ENCODE results near the gene CCDC134.
"Not testable (repeated sequence)": the region's sequence is repeated elsewhere in the genome, so short reads cannot be mapped to it uniquely, and the experiment has no call there.

CCDC134 gene

DNA sequence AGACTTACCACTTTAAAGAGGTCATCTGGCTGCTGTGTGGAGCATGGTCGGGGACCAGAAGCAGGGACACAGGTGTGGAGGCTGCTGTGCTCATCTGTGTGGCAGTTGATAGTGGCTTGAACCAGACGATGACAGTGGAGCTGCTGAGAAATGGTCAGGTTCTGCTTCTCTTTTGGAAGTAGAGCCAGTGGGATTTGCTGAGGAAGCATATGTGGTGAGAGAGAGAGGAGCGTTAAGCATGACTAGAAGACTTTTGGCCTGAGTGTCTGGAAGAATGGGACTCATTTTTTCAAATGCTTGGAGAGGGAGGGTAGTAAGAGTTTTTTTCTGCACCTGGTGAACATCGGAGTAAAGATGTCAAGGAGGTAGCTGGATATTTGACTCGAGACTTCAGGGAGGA, 20.0 kb downstream of the CCDC134 start:
- H3K4me3 ChIP-seq (ENCODE audit: low read depth, low read length): no peak overlapping the region
- no peak for DNase-seq (ENCODE audit: low read depth)

DNA sequence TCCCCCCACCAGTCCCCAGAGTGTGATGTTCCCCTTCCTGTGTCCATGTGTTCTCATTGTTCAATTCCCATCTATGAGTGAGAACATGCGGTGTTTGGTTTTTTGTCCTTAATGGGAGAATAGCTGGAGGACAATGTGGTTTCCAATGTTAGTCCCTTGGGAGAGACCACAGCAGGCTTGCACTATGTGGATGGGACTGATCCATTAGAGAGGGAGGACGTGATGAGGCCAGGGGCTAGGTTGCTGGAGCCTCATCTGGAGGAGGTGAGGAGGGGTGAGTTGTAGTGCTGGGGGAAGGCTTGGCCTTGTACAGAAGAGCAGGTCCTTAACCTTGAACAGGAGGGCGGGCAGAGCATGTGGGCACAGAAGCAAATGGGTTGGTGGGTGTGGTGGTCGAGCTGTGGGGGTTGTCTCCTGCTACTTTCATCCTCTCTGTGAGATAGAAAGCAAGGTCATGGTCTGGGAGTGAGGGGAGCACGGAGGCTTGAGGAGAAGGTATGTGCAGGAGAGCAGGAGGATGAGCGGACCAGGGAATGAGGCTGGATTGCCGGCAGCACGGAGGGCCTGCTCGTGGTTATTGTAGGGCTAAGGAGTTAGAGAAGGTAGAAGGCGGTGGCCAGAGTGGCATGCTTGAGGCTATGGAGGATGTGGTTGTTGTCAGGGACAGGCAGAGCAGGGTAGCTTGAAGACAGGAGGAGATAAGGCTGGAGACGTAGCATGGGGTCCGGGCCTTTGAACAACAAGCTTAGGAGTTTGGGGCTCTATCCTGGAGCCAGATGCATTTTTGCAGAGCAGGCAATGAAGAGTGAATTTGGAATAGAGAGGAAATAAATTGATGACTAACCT, 21.2 kb downstream of the CCDC134 start:
- no peak for DNase-seq (ENCODE audit: low read depth)
- H3K4me3 ChIP-seq (ENCODE audit: low read depth, low read length): no peak overlapping the region

DNA sequence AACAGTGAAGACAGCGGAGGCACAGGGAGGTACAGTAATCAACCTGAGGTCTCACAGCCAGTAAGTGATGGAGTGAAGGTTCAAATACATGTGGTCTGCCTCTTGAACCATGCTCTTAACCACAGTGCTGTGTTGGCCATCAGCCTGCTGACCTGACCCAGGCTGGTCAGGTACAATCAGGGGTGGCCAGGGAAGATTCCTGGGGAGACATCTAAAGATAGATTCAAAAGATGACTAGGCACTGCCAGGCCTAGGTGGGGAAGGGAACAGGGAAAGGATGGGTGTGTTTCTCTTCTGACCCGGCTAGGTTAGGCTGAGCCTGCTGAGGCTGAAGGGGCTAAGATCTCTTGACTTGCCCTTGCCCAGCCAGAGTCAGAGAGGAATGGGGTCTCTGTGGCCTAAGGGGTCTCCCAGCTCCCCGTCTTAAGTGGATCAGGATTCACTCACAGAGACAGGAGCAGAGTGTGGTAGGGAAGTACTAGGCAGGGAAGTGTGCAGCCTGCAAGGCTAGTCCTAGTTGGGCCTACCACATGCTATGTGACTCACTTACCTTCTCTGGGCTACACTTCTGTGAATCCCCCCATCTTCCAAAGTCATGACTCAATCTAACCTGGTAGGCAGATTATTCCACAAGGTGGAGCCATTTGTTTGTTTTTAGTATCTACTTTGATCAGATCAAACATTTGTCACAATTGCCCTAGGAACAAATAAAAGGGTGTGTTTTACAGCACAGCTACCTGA, 22.0 kb downstream of the CCDC134 start:
- DNase-seq (ENCODE audit: low read depth): no peak
- no peak overlapping the region for H3K4me3 ChIP-seq (ENCODE audit: low read depth, low read length)

DNA sequence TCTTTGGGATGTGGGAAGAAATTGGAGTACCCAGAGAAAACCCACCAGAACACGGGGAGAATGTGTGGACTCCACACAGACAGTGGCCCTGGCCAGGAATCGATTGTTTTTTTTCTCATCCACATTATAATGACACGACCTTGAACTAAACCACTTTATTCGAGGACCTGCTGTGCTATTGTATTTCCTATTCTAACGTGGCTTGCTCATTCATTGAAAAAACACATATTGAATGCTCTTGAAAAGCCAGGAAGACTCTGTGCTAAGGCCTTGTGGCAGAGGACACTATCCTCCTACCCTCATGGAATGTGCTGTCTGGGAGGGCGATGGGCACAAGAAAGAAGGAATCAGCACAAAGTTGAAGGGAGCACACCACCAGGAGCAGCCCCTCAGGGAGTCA, 23.3 kb downstream of the CCDC134 start:
- DNase-seq (ENCODE audit: low read depth): no peak
- no peak overlapping the region for H3K4me3 ChIP-seq (ENCODE audit: low read depth, low read length)

DNA sequence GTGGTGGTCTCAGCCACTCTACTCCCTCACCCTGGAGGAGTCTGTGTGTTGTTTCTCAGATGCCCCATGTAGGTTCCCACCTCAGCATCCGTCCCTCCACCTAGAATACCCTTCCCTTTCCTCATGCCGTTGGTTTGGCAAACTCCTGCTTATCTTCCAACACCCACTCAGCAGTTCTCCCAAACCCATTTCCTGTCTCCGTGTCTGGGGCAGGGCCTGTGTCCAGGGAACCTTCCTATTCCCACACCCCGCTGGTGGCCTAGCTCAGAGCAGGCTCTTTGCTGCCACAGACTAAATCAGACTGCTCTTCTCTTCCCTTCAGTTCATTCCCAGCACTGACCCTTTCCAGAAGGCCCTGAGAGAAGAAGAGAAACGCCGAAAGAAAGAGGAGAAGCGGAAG, 24.9 kb downstream of the CCDC134 start:
- no peak for DNase-seq (ENCODE audit: low read depth)
- no peak overlapping the region for H3K4me3 ChIP-seq (ENCODE audit: low read depth, low read length)

DNA sequence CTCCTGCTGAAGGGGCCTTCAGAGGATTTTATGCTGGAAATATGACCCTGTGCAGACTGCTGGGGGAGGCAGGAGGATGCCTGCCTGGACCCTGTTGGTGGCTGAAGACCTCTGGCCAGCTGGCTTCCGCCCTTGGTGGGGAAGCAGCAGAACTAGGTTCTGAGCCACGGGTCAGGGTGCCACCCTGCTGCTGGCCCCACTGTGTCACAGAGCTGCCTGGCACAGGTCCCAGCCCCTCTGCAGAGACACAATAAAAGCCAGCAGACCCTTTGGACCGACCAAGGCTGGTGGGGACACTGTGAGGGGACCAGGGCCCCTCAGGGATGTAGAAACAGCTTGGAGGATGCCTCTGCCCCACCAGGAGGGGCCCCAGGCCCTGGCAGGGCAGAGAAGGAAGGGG, 25.5 kb downstream of the CCDC134 start:
- DNase-seq (ENCODE audit: low read depth): no peak

DNA sequence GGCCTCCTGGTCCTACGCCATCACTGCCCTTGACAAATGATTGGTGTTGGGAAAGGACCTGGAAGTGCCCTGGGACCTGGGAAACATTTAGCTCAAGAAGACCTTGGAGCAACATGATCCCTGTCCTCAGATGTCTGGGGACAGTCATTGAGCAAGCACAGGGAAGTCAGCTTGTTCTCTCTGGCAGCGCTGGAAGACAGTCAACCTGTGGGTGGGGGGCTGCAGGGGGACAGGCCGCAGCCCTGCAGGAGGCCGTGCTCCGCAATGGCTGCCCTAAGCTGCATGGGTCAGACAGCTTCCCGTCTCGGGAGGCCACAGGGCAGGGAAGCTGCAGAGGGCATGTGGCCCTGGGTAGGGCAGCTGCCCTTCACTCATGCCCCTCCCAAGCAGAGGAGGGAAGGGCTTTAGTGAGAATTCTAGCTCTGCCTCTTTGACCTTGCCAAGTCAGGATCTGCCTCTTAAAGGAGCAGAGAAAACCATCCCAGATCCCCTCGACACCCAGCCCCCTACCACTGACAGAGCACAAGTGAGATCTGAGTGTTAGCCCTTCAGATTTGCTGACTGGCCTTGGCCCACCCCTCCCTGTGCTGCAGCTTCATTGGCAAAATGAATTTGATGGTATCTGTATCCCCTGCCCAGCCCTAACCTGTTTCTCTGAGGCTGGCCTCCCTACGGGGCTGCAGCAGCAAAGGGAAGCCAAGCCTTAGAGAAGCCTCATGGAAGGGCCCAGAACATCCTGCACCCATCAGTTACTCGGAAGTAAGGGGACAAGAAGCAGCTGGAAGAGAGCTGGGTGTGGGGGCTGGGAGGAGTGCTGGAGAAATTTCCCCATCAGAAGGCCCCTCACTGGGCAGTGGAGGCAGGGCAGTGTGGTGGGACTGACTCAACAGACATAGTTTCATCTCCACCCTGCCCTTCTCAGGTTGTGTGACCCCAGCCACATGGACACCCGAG, 26.2 kb downstream of the CCDC134 start:
- no peak overlapping the region for H3K4me3 ChIP-seq (ENCODE audit: low read depth, low read length)
- no peak for DNase-seq (ENCODE audit: low read depth)

More for the DNA sequence above, 25.5 kb downstream of the CCDC134 start:
- H3K4me3 ChIP-seq (ENCODE audit: low read depth, low read length): no peak overlapping the region

DNA sequence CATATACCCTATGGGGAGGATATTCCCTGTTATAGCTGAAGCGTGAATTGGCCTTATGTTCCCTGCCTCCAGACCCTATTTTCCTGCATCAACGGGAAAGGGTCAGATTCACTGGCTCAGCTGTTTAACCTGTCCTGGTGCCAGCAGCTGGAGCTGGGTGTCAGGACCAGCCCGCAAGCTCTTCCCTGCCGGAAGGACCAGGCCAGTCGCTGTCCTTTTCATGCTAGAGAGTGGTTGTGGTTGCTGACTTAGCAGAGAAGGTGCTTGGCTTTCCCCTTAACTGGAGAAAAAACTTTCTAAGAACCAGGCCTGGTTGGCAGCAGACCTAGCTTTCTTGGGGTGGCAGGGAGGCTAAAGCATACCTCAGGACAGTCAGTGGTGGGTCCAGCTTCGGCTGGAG, 27.2 kb downstream of the CCDC134 start:
- DNase-seq (ENCODE audit: low read depth): no peak

DNA sequence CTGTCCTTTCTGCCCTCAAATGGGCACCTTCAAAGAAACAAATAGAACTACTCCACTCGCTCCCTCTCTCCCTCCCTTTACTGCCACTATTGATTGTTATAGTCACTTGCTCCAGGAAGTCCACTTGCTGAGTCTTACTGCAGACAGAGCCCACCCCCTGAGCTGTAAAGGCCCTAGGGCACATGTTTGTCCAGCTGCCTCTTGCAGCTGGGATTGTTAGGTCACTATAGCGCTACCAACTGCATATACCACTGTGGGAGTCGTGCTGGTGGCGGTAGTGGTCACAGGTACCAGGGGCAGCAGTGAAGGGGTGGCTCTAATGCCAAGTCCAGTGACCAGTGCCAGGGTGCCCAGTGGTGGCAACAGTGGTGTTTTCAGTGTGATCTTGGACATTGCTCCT, 28.0 kb downstream of the CCDC134 start:
- no peak for DNase-seq (ENCODE audit: low read depth)
- H3K4me3 ChIP-seq (ENCODE audit: low read depth, low read length): no peak overlapping the region

More for the DNA sequence above, 27.2 kb downstream of the CCDC134 start:
- H3K4me3 ChIP-seq (ENCODE audit: low read depth, low read length): no peak overlapping the region

DNA sequence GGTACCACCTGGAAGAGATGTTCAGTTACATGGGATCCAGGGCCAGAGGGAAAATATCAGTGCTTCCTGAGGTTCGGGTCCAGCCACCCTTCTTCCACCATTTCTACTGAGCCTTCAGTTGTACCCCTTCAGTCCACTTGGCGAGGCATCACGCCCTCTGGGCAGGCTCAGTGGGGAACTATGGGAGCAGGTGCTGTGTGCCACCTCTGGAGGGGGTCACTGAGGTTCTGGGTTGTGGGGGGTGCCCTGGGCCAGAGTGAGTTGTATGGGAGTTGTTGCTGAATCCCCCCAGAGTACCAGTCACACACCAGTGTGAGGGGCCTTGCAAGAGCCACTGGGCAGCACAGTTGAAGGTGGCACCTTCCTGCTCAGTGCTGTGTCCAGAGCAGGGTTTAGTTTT, 29.7 kb downstream of the CCDC134 start:
- no peak for DNase-seq (ENCODE audit: low read depth)
- H3K4me3 ChIP-seq (ENCODE audit: low read depth, low read length): no peak overlapping the region

DNA sequence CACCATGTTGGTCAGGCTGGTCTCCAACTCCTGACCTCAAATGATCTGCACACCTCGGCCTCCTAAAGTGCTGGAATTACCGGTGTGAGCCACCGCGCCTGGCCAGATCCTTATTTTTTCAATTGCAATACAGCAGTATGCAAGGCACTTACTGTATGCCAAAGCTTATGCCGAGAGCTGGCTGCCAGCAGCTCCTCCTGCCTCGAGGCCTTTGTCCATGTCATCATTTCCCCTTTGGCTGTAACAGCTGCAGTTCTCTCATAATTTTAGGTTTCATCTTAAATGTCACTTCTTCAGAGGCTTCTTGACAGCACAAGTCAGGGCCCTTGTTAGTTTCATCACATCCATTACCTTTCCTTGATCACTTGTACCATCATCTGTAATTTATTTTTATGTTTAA, 30.9 kb downstream of the CCDC134 start:
- DNase-seq (ENCODE audit: low read depth): no peak
- H3K4me3 ChIP-seq (ENCODE audit: low read depth, low read length): no peak overlapping the region

DNA sequence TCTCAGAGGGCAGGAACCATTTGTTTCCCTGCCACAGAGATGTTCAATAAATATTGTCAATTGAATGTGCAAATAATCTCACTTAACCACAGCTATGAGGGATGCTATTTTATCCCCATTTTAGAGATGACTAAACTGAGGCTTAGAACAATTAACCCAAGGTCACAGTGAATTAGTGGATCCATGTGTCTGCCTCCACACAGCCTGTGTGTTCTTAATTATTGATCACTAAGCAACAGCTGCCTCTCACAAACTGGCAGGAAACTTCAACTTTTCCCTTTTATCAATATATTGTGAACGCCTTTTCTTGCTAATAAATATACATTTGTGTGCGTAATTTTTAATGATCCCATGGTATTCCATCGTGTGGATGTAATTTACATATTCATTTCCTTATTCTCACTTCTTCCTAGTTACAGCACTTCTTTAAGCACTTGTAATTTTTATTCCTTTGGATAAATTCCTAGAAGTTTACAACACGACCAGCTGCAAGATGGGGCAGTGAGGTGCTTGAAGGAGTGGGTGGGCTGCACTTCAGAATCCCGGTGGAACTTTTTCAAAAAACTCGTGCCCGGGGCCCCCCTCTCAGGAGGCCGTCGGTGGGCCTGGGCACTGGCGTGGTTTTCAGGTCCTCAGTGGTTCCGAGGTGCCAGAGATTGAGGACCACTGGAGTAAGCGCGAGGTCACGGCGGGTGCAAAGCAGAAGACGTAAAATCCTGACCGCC, 31.5 kb downstream of the CCDC134 start:
- DNase-seq (ENCODE audit: low read depth): no peak
- peak overlapping the region; percentile 81 for H3K4me3 ChIP-seq (ENCODE audit: low read depth, low read length)

DNA sequence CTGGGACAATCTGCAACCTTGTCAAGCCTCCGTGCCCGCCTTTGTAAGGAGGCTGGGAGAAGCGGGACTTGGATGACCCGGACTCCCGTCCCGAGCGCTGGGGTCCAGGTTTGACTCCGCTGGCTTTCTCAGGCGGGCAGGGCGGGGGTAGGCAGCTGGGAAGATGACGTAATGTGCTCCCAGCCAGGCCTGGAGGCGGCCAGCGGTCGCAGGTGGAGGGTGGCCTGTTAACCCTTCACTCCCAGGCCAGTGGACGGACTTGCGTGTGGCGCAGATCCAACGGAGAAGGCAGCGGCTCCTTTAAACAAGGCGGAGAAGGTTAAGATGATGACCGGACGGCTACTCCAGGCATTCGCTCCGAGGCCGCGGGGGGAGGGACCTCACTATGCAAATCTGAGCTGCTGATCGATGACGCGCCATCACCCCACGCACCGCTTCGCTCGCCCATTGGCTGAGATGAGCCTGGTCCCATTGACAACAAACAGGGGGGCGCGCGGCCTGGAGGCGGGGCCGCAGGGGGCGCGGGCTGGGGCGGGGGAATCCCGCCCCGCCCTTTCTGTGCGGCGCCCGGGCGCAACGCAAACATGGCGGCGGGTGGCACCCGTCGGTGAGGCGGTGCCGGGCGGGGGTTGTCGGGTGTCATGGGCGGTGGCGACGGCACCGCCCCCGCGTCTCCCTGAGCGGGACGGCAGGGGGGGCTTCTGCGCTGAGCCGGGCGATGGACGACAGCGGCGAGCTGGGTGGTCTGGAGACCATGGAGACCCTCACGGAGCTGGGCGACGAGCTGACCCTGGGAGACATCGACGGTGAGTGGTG, 32.3 kb downstream of the CCDC134 start, which contains the start of gene SREBF2:
TSS of gene SREBF2 (plus strand) at position 553 of the 816 bp plus-strand sequence. CDS start at position 719, 166 bp downstream.
- peak within 1 kb of the TSS; percentile 81 for H3K4me3 ChIP-seq (ENCODE audit: low read depth, low read length)
- DNase-seq (ENCODE audit: low read depth): peak; percentile 100

DNA sequence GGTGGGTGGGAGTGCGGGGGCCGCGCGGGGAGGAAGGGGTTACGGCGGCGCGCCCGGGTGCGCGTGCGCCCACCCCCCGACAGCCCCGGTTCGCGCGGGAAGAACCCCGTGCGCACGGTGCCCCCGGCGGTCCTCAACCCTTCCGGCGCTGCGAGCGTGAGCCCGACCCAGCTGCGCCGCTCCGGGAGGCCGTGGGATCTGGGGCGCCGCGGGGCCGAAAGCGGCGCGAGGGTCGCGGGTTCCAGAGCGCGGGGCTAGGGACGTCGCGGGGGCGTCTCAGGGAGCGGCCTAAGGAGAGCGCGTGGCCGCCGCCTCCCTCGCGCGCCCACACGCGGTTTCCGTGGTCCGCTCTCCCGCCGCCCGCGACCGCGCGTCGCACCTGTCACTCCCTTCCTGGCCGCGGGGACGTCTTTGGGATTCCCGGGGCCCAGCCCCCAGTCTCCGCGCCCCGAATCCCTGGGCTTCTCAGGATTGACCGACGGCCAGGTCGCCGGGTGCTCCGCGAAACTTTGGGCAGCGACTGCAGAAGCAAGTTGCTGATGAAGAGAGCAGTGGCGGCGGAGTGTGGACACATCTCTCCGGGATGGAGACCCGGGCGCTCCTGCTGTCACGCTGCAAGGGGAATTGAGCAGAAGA, 33.0 kb downstream of the CCDC134 start:
- no peak for DNase-seq (ENCODE audit: low read depth)
- H3K4me3 ChIP-seq (ENCODE audit: low read depth, low read length): peak overlapping the region; percentile 81

DNA sequence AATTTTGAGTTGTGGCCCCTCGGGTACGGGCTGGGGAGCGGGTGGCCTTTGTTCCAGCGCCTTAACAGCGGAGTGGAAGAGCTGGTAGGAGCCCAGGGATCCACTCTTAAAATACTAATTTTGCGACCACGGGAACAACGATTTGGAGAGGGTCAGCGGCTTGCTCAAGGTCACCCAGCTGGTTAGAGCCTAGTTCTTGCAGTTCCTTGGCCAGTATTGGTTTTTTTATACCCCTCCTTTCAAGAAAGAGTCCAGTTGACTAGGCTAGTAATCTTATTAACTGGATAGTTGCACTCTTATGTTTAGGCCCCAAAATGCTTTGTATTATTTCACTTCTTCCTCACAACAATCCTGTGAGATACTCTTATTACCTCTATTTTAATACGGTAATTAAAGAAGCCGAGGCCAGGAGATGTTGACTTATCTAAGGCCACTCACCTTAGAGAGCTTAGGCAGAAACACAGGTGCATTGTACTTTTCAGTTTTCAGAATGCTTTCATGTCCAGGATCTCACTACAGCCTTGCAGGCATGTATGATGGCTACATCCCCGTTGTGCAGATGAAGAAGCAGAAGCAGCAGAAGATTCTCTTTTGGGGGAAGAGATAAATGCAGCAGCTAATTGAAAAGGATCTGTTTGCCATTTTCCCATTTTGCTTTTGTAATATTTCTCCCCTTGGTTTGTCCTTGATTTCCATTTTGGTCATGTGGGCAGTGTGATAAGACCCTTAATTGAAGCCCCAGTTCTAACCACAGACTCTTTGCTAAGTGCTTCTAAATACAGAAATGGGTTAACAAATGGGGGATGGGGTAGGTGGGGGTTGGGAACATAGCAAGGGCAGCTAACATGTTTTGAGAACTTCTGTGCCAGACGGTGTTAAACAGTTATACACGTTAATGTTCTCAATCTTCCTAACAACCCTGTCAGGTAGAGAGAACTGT, 33.8 kb downstream of the CCDC134 start:
- H3K4me3 ChIP-seq (ENCODE audit: low read depth, low read length): peak overlapping the region; percentile 81
- DNase-seq (ENCODE audit: low read depth): no peak

DNA sequence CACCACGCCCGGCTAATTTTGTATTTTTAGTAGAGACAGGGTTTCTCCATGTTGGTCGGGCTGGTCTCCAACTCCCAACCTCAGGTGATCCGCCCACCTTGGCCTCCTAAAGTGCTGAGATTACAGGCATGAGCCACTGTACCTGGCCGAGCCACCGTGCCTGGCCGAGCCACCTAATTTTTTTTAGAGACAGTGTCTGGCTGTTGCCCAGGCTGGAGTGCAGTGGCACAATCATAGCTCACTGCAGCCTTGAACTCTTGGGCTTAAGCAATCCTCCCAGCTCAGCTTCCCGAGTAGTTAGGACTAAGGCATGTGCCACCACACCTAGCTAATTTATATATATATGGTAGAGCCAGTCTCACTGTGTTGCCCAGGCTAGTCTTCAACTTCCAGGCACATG, 35.0 kb downstream of the CCDC134 start:
- not testable (repeated sequence) for DNase-seq (ENCODE audit: low read depth); H3K4me3 ChIP-seq (ENCODE audit: low read depth, low read length)

DNA sequence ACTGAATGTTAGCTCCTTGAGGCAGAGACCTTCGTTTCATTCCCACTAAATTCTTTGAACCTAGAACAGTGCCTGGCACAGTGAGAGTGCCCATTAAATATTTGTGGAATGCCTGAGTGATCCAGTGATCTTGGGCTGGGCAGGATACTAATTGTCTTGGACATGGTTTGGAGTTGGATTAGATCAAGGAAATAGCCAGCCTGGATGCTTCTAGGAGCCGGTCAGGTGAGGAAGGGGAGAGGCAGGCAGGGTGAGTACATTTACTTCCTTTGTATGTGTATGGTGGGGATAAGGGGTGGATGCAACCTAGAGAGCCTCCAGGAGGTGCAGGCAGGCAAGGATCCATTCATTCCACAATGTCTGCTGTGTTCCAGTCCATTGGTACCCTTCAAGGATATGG, 36.1 kb downstream of the CCDC134 start:
- no peak overlapping the region for H3K4me3 ChIP-seq (ENCODE audit: low read depth, low read length)
- DNase-seq (ENCODE audit: low read depth): no peak
